KOPT-K1 (cell line): Measurements from ENCODE around the gene CNDP2.

ENCODE experiments used
- H3K27ac ChIP-seq: fragments of 200-600 bp; sonication (generic); 2 replicates; pipeline ENCODE4 v1.5.1; 2016; ENCODE audit warnings: antibody characterized with exemption, mild to moderate bottlenecking, low read depth, low read length; ENCODE audit not compliant: poor library complexity, severe bottlenecking
- H3K36me3 ChIP-seq: fragments of 200-600 bp; sonication (generic); 2 replicates; pipeline ENCODE4 v1.5.1; 2017; ENCODE audit warnings: antibody characterized with exemption, mild to moderate bottlenecking, low read length, moderate library complexity; ENCODE audit not compliant: insufficient read depth
- H3K9me3 ChIP-seq: fragments of 200-600 bp; sonication (generic); 2 replicates; pipeline ENCODE4 v1.5.1; 2017; ENCODE audit warnings: antibody characterized with exemption, low read length, mild to moderate bottlenecking; ENCODE audit not compliant: insufficient read depth, poor library complexity, severe bottlenecking

The CNDP2 gene

DNA sequence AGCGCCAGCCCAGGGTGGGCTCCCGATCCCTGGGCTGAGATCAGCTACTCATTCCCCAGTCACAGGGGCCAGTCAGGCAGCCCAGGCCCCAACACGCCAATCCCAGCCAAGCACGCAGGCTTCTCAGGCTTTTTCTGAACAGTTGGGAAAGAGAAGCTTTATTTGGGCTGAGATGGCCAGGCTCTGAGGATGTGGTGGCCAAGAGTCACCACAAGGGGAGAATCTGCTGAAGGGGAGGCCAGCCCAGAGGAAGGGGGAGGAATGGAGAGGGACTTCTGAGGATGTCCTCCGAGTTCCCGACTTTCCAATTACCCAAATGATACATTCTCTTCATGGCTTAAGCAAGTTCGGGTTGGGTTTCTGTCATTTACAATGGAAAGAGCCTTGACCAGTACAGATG lies 36.3 kb upstream of the CNDP2 start:
- H3K9me3 ChIP-seq = no peaks in the 10 kb centered on the region
- H3K27ac ChIP-seq = no peak overlapping the region
- H3K36me3 ChIP-seq = no peaks in the 10 kb centered on the region

DNA sequence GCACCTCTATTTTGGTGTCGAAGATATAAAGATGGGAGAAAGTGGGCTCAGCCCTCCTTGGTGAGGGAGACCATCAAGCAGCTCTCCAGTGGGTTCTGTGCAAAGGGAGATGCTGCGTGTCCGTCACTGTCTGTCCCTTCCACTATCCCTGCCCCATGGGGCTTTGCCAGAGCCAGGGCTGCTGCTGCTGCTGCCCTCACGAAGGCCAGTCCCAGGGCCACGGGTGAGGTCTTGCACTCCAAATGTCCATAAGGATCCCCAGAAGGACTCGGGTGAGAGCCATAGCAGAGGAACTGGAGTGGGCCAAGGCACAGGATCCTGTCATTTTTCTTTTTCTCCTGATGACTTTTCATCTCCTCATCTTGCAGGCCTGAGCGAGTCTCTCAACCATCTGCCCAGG lies 35.3 kb upstream of the CNDP2 start:
- Histone ChIP-seq H3K36me3 (no peaks in the 10 kb centered on the region), H3K9me3 (no peaks in the 10 kb centered on the region), H3K27ac (no peak overlapping the region)

DNA sequence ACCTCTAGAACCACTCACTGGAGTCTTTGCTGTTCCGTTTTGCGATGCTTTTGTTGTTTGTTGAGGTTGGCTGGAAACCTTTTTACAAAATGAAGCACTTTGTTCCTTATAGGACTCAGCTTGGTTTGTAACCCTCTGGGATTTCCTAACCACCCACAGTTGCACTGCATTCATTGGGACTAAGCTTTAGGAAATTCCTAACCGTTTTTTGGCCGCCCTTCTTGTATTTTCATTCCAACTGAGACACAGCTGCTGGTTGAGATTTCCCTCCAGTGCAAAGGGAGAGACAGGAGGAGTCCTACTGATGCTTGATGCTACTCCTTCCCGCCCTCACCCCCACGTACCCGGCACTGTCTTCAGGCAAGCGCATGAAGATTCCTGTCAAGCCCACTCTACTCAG lies 32.9 kb upstream of the CNDP2 start:
- Histone ChIP-seq H3K36me3 (no peaks in the 10 kb centered on the region), H3K9me3 (no peaks in the 10 kb centered on the region), H3K27ac (no peak overlapping the region)

DNA sequence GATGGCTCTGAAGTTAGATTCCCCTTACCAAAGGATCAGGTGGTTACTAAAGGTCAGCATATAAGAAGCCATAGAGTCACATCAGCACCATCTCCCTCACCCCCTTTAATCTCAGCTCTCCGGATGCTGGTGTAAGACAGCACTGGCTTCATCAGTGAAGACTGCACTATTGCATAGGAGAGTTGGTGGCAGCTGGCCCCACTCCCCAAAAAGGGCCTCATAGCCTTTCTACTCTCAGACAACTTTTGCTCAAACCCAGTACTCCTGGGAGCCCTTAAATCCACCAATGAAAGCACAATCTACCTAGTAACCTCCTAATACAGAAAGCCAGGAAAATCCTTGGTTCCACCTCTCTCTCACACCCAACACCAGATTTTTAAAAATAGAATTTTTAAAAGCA lies 32.2 kb upstream of the CNDP2 start:
- H3K9me3 ChIP-seq = no peaks in the 10 kb centered on the region
- no peaks in the 10 kb centered on the region for H3K36me3 ChIP-seq
- no peak overlapping the region for H3K27ac ChIP-seq

DNA sequence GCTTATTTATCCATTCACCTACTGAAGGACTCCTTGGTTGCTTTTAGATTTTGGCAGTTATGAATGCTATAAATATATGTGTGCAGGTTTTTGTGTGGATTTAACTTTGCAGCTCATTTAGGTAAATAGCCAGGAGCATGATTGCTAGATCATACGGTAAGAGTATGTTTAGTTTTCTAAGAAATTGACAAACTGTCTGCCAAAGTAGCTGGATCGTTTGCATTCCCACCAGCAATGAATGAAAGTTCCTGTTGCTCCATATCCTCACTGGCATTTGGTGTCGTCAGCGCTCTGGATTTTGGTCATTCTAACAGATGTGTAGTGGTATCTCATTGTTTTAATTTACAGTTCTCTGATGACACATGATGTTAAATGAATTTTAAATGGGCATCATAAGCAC lies 30.4 kb upstream of the CNDP2 start:
- H3K27ac ChIP-seq = no peak overlapping the region
- H3K36me3 ChIP-seq = no peaks in the 10 kb centered on the region
- H3K9me3 ChIP-seq = peaks cover 10% of the 10 kb centered on the region

DNA sequence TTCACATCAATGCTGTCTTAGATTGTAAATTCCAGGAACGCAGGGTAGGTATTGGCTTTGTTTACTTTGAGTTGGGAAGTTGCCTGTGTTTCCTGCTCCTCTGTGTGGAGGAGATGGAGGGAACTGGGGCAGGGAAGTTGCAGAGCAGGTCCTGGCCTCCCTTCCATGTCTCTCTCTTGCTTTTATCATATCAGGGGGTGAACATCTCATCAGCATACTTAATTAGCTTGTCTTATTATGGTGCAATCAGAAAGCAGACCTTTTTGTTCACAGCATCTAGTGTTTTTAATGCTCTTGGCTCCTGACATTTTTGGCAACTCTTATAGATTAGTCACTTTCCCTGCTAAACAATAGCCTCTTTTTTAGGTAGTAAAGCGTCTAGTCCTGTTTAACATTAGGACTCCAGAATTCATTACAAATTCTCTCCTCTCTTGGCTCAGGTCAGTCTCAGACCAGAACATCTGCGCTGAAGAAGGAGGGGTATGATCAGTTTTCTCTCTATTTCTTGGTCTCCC lies 27.6 kb upstream of the CNDP2 start:
- Histone ChIP-seq H3K9me3 (peaks cover 10% of the 10 kb centered on the region), H3K27ac (no peak overlapping the region), H3K36me3 (no peaks in the 10 kb centered on the region)

DNA sequence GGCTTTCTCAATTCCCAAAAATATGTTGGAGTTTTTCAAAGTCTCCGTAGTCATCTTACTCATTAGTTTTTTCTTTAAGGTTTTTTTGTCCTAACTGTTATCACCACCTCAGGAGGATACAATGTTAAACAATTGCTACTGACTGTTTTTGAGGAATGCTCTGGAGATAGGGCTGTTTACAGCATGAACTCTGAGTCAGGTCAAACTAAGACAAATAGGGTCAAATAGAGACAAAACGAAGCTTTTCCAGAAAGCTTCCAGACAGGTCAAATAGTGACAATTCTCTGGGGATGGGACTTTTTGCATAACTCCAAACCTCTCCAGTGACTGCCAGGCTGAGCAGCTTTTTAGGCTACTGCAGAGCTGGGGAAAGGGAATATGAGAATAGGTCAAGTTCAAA lies 23.9 kb upstream of the CNDP2 start:
- Histone ChIP-seq H3K27ac (no peak overlapping the region), H3K9me3 (peaks cover 10% of the 10 kb centered on the region), H3K36me3 (no peaks in the 10 kb centered on the region)

DNA sequence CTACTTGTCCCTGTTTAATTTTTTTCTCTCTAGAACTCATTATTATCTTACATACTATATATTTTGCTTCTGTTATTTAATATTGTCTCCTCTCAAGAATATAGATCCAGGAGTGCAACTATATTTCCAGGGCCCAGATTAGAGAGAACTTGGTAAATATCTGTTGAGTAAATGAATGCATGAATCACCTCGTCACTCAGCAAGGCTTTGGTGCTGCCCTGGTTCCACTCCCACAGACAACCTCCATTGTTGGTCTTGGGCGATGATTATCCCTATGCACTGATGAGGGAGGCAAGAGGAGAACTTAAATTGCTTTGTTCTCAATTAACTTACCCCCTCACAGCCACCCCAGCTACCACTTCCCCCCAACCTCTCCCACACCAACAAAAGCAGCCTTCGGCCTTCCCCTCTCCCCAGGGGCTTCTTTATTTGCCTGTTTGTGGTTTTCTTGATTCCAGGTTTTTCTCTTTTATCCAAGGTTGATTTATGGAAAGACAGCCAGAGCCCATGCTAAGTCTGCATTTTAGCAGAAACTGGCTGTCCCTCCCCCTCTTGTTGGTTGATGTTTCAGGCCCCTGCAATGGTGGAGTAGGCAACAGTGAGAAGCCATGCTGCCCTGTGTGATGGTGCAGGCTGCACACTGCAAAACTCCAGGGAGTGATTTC lies 22.1 kb upstream of the CNDP2 start:
- Histone ChIP-seq H3K9me3 (peaks cover 10% of the 10 kb centered on the region), H3K36me3 (no peaks in the 10 kb centered on the region), H3K27ac (no peak overlapping the region)

DNA sequence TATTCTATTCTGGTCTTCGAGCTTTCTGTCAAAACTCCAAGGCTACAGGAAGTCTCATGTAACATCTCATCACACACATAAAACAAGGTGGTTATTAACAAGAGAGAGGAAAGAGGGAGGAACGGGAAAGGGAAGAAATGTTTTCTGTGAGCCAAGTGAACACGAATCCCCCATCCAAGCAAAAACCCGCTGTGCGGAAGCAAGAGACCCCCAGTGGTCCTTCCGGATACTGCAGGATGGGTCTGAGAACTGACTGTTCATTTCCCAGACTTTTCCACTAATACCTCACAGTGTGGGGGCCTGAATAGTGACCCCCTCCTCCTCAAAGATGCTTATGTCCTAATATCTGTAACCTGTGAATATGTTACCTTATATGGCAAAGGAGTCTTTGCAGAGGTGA lies 20.0 kb upstream of the CNDP2 start:
- no peaks in the 10 kb centered on the region for H3K9me3 ChIP-seq
- H3K27ac ChIP-seq = no peak overlapping the region
- no peaks in the 10 kb centered on the region for H3K36me3 ChIP-seq

DNA sequence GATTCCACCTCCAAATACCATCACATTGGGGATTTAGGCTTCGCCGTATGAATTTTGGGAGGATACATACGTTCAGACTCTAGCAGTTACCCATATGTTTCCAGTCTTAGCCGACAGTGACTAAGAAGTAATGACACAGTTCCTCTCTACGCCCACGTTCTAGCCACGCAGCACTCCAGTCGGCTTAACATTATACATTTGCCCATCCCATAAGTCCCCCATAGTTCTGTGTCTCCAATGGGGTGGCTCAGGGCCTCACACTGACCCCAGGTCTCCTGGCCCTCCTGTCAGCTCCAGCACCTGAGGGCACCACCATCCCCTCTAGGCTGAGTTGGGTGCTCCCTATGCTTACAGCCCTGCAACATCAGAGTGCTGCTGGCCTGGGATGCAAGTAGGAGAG lies 18.4 kb upstream of the CNDP2 start:
- H3K27ac ChIP-seq = no peak overlapping the region
- H3K36me3 ChIP-seq = no peaks in the 10 kb centered on the region
- H3K9me3 ChIP-seq = no peaks in the 10 kb centered on the region

DNA sequence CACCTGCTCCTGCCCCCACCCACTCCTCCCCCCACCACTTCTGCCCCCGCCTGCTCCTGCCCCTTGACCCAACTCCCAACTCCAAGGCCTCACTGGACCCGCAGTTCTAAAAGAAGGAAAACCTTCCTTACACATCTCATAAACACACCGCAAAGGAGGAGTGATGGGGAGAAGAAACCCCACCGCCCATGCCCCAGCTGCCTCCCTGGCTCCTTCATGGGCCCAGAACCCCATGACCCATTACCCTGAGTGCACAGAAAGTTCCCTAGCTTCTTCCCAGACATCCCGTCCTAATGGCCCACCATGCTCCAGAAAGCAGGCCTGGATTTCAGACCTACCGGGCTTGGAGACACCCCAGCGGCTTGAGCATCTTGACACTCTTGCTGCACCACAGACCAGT lies 17.8 kb upstream of the CNDP2 start:
- no peaks in the 10 kb centered on the region for H3K36me3 ChIP-seq

DNA sequence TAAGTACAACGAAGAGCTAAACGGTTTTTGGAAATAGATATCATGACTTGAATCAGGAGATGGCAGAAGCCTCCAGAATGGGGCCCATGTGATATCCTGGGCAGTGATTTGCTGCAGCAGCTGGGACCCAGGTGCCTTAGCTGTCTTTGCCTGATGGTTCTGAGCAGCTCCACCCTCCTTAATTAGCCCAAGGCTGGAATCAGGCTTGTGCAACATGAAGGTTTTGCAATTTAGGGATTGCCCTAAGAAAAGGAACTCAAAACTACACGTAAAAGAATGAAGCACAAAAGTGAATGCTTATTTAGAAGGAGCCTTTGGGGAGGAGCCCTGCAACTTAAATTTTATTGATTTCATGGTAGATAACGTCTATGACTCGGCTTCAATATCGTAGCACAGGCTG lies 17.3 kb upstream of the CNDP2 start:
- Histone ChIP-seq H3K9me3 (no peaks in the 10 kb centered on the region), H3K36me3 (no peaks in the 10 kb centered on the region), H3K27ac (no peak overlapping the region)

More for the DNA sequence above, 17.8 kb upstream of the CNDP2 start:
- Histone ChIP-seq H3K9me3 (no peaks in the 10 kb centered on the region), H3K27ac (no peak overlapping the region)

DNA sequence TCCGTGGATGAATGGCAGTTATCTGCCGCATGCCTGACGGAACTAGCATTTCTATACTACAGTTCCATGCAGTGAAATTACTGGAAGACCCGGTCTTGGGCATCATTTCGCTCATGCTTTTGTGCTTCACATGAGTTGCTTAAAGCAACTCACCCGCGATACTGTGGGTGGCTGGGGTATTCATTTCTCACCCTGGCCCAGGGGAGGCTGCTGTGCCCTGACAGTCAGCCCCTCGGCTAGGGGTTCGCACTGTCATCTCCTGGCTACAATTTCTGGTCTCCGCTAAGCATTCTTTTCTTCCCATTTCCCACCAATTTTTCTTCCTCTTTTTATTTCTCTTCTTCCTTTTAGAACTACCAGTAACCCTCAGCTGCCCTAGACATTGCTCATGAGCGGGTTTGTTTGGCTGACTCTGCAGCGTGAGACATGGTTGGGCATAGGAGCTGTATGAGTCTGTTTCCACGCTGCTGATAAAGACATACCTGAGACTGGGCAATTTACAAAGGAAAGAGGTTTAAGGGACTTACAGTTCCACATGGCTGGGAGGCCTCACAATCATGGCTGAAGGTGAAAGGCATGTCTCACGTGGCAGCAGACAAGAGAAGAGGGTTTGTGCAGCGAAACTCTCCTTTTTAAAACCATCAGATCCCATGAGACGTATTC lies 16.5 kb upstream of the CNDP2 start:
- Histone ChIP-seq H3K36me3 (no peaks in the 10 kb centered on the region), H3K27ac (no peak overlapping the region), H3K9me3 (no peaks in the 10 kb centered on the region)

DNA sequence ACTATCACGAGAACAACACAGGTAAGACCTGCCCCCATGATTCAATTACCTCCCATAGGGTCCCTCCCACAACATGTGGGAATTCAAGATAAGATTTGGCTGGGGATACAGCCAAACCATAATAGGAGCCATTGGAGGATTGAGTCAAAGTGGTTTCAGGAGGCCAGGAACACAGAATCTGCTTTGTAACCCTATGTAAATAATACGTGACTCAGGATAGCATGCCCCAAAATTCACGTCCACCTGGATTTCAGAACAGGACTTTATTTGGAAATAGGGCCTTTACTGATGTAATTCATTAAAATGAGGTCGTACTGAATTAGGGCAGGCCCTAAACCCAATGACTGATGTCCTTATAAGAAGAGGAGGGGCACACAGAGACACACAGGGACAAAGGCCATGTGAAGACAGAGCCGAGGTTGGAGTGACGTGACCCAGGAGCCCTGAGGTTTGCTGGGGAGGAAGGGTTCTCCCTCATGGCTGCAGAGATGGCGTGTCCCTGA lies 16.0 kb upstream of the CNDP2 start:
- Histone ChIP-seq H3K9me3 (no peaks in the 10 kb centered on the region), H3K36me3 (no peaks in the 10 kb centered on the region), H3K27ac (no peak overlapping the region)

DNA sequence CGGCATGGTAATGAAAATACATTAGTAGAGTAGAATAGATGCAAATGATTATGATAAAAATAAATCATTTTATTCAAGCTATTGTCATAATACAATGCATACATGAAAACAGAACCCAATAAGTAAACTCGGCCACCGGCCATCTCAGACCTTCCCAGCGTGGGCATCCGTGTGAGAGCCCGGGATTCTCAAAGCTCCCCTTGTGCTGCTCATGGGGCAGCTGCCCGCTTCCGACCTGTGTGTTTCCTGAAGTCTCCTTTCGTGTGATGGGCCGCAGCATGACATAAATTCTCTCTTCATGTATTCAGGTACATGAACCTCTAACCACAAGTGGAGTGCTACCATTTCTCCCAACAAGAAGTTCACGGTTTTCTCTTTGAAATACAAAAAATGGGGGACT lies 13.5 kb upstream of the CNDP2 start:
- Histone ChIP-seq H3K36me3 (no peaks in the 10 kb centered on the region), H3K9me3 (no peaks in the 10 kb centered on the region), H3K27ac (no peak overlapping the region)
